ENCODE data around the gene OR2A25.

Gene OR2A25

DNA sequence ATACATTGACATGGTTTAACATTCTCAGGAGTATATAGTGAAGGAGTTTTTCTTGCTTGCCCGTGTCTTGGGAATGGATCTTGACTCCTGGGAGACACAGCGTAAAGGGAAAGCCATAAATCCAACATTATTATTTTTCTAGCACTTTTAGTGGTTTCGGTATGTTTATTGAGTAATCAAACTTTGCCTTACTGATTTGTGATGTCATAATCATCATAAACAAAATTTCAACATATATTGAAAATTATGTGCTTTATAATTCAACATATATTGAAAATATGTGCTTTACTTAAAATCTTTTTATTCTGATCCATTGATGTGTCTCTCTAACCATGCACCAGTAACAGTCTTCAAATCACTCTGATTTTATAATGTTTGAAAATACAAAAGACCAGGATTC is 41.1 kb upstream of the OR2A25 start:
- TF ChIP-seq POLR2AphosphoS5 (IDR thresholded peaks at IDR 0.05; ENCODE audit: low read depth, low read length) (no peak), SIN3A (IDR thresholded peaks at IDR 0.05; ENCODE audit: borderline replicate concordance, insufficient read depth, low read length) (no peak)

DNA sequence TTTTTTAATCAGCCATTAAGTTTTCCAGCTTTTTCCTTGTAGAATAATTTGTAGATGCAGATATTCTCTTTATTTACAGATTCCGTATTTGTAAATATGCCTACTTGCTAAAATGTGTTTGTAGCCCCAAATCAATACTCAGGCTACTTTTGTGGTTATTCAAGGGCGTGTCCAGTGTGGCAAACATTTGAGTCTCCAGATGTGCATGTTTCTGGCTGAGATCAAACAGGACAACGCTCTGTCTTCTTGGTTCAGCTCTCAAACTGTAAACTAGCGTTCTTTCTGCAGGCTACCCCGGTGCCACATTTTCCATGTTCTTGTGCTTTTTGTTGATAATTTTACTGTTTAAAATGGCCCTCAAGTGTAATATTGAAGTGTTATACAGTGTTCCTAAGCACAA is 37.1 kb upstream of the OR2A25 start:
- TF ChIP-seq FOXP2 (optimal IDR thresholded peaks at IDR 0.05; ENCODE audit: borderline replicate concordance, extremely low read depth, extremely low read length, insufficient read depth): no peak

DNA sequence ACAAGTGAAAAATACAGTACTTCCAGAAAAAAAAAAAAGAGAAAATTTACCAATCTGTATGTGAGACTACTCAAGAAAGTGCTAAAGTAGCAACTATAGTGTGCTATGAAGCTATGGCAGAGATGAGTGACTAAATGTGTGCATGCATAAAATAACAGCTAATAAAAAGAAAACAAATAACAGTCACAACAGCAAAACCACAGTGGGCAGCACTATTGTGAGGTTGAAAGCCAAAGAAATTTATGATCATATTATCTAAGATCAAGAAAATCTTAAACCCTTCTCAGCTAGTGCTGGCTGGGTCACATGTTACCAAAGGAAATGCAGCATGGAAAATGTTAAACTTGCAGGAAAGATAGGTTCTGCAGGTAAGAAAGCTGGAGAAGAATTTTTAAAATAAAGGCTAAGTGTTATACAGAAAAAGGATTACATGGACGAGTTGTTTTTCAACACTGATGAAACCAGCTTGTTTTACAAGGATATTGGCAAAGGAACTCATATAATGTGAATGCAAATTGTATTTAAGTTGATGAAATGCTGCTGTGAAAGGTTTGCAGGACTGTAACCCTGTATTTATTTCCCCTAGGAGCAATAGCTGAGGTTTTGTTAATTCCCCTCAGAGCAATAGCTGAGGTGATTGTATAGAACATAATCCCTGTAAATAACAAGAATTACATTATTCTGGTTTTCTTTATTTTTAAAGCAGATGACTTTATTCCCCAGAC is 36.5 kb upstream of the OR2A25 start:
- TF ChIP-seq TAF1 (IDR thresholded peaks at IDR 0.05; ENCODE audit: borderline replicate concordance, insufficient read depth, low read length) (no peak), FOXP2 (optimal IDR thresholded peaks at IDR 0.05; ENCODE audit: borderline replicate concordance, extremely low read depth, extremely low read length, insufficient read depth) (no peak), POLR2AphosphoS5 (IDR thresholded peaks at IDR 0.05; ENCODE audit: low read depth, low read length) (no peak), SIN3A (IDR thresholded peaks at IDR 0.05; ENCODE audit: borderline replicate concordance, insufficient read depth, low read length) (no peak)
- TF ChIP-seq, protein P1, sequence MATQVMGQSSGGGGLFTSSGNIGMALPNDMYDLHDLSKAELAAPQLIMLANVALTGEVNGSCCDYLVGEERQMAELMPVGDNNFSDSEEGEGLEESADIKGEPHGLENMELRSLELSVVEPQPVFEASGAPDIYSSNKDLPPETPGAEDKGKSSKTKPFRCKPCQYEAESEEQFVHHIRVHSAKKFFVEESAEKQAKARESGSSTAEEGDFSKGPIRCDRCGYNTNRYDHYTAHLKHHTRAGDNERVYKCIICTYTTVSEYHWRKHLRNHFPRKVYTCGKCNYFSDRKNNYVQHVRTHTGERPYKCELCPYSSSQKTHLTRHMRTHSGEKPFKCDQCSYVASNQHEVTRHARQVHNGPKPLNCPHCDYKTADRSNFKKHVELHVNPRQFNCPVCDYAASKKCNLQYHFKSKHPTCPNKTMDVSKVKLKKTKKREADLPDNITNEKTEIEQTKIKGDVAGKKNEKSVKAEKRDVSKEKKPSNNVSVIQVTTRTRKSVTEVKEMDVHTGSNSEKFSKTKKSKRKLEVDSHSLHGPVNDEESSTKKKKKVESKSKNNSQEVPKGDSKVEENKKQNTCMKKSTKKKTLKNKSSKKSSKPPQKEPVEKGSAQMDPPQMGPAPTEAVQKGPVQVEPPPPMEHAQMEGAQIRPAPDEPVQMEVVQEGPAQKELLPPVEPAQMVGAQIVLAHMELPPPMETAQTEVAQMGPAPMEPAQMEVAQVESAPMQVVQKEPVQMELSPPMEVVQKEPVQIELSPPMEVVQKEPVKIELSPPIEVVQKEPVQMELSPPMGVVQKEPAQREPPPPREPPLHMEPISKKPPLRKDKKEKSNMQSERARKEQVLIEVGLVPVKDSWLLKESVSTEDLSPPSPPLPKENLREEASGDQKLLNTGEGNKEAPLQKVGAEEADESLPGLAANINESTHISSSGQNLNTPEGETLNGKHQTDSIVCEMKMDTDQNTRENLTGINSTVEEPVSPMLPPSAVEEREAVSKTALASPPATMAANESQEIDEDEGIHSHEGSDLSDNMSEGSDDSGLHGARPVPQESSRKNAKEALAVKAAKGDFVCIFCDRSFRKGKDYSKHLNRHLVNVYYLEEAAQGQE (IDR thresholded peaks at IDR 0.05; ENCODE audit: insufficient read depth in 1 of 2, low read depth in 2 of 2, low read length in 2 of 2): no peak

DNA sequence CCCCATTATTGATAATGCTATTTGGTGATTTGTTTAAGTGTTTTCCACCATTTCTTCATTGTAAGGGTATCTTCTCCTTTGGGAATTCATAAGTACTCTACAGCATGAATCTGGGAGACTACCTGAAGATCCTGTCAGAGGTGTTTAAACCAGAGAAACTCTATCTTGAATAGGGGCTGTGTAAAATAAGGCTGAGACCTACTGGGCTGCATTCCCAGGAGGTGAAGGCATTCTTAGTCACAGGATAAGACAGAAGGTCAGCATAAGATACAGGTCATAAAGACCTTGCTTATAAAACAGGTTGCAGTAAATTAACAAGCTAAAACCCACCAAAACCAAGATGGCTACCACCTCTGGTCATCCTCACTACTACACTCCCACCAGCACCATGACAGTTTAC is 34.2 kb upstream of the OR2A25 start:
- TF ChIP-seq SIN3A (IDR thresholded peaks at IDR 0.05; ENCODE audit: borderline replicate concordance, insufficient read depth, low read length): no peak
- no peak for TF ChIP-seq POLR2AphosphoS5 (IDR thresholded peaks at IDR 0.05; ENCODE audit: low read depth, low read length)
- TF ChIP-seq, protein P1 (IDR thresholded peaks at IDR 0.05; ENCODE audit: insufficient read depth in 1 of 2, low read depth in 2 of 2, low read length in 2 of 2): no peak
- TF ChIP-seq TAF1 (IDR thresholded peaks at IDR 0.05; ENCODE audit: borderline replicate concordance, insufficient read depth, low read length): no peak
- no peak for TF ChIP-seq FOXP2 (optimal IDR thresholded peaks at IDR 0.05; ENCODE audit: borderline replicate concordance, extremely low read depth, extremely low read length, insufficient read depth)

DNA sequence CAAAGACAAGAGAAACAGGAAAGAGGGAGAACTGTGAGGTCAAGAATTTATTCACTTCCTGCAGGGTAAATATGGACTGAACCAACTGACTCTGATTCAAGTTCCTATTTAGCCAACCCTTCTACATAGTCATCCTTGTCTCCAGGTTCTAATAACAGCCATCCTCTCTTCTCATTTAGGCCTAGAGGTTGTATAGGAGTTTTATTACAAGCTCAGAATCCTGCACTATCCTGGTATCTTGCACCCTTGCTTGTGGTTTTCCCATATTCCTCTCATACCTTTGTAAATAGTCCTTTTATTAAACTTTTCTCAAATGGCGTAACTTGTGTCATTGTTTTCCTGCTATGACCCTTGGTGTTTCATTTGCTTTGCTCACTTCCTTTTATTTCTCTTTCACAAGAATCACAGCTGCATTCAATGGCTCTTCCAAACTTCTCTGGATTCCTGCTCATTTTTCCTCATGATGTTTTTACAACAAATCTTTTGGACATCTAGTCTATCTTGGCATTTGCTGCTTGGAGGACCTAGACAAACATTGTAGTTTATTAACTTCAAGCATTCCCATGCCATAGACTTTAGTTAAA is 33.2 kb upstream of the OR2A25 start:
- TF ChIP-seq, protein P1 (IDR thresholded peaks at IDR 0.05; ENCODE audit: insufficient read depth in 1 of 2, low read depth in 2 of 2, low read length in 2 of 2): no peak

DNA sequence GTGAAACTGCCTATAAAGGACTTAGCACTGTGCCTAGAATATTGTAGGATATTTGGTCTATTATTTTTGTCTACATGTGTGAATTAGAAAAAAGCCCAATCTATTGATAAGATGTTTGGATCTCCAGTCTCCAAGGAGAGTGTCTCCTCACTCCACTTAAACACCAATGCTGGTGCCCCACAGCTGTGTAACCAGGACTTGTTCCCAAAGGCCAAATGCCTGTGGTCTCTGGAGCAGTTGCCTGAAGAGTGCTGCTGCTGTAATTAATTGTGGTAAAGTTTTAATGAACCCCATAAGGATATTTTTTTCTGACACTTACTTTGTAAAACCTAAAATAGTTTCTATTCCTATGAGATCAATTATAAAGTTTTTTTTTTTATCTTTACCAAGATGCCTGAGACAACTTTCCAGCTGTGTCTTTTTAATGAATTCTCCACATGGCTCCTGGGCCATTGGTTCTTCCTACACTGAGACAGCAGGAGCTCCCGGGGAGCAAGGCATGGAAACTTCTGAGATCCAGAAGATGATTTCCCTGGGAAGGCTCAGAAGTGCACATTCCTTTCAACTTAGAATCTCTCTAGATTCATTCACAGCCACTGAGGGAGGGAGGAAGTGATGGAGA is 32.1 kb upstream of the OR2A25 start:
- TF ChIP-seq SIN3A (IDR thresholded peaks at IDR 0.05; ENCODE audit: borderline replicate concordance, insufficient read depth, low read length): no peak
- TF ChIP-seq, protein P1 (IDR thresholded peaks at IDR 0.05; ENCODE audit: insufficient read depth in 1 of 2, low read depth in 2 of 2, low read length in 2 of 2): no peak

Data from PFSK-1 (cell line).